ENCODE measurements around the gene ALMS1.
"Not testable (repeated sequence)": the region's sequence is repeated elsewhere in the genome, so short reads cannot be mapped to it uniquely, and the experiment has no call there.

The ALMS1 gene

GRCh38 chr2:73386894-73387636 is 1.4 kb downstream of the ALMS1 start:
- no peak for DNase-seq (ENCODE audit: low read depth in 2 of 2, low spot score in 1 of 2)

- no peak for DNase-seq (ENCODE audit: low read depth in 2 of 2, low spot score in 1 of 2)
Measured at GRCh38 chr2:73402386-73403103, 16.9 kb downstream of the ALMS1 start.

- DNase-seq (ENCODE audit: low read depth in 2 of 2, low spot score in 1 of 2) = no peak
Measured at GRCh38 chr2:73403237-73403636, 17.6 kb downstream of the ALMS1 start.

GRCh38 chr2:73404409-73404808 is 18.8 kb downstream of the ALMS1 start:
- DNase-seq (ENCODE audit: low read depth in 2 of 2, low spot score in 1 of 2) = no peak

GRCh38 chr2:73406996-73407395 is 21.4 kb downstream of the ALMS1 start:
- DNase-seq (ENCODE audit: low read depth in 2 of 2, low spot score in 1 of 2) = no peak

- DNase-seq (ENCODE audit: low read depth in 2 of 2, low spot score in 1 of 2) = no peak
Measured at GRCh38 chr2:73408198-73408597, 22.6 kb downstream of the ALMS1 start.

GRCh38 chr2:73414696-73415095 is 29.1 kb downstream of the ALMS1 start:
- DNase-seq (ENCODE audit: low read depth in 2 of 2, low spot score in 1 of 2) = no peak

GRCh38 chr2:73415906-73416305 is 30.3 kb downstream of the ALMS1 start:
- no peak for DNase-seq (ENCODE audit: low read depth in 2 of 2, low spot score in 1 of 2)

GRCh38 chr2:73418343-73418742 is 32.7 kb downstream of the ALMS1 start:
- no peak for DNase-seq (ENCODE audit: low read depth in 2 of 2, low spot score in 1 of 2)

GRCh38 chr2:73423913-73424312 is 38.3 kb downstream of the ALMS1 start:
- DNase-seq (ENCODE audit: low read depth in 2 of 2, low spot score in 1 of 2) = no peak

GRCh38 chr2:73426176-73426575 is 40.5 kb downstream of the ALMS1 start:
- no peak for DNase-seq (ENCODE audit: low read depth in 2 of 2, low spot score in 1 of 2)

GRCh38 chr2:73436019-73436418 is 50.4 kb downstream of the ALMS1 start:
- no peak for DNase-seq (ENCODE audit: low read depth in 2 of 2, low spot score in 1 of 2)

GRCh38 chr2:73444202-73444601 is 58.6 kb downstream of the ALMS1 start:
- no peak for DNase-seq (ENCODE audit: low read depth in 2 of 2, low spot score in 1 of 2)

GRCh38 chr2:73448856-73449255 is 63.2 kb downstream of the ALMS1 start:
- DNase-seq (ENCODE audit: low read depth in 2 of 2, low spot score in 1 of 2) = no peak

- DNase-seq (ENCODE audit: low read depth in 2 of 2, low spot score in 1 of 2) = no peak
Measured at GRCh38 chr2:73449404-73449803, 63.8 kb downstream of the ALMS1 start.

- no peak for DNase-seq (ENCODE audit: low read depth in 2 of 2, low spot score in 1 of 2)
Measured at GRCh38 chr2:73451263-73451972, 65.8 kb downstream of the ALMS1 start.

- no peak for DNase-seq (ENCODE audit: low read depth in 2 of 2, low spot score in 1 of 2)
Measured at GRCh38 chr2:73457982-73458381, 72.3 kb downstream of the ALMS1 start.

GRCh38 chr2:73462388-73462787 is 76.8 kb downstream of the ALMS1 start:
- not testable (repeated sequence) for DNase-seq (ENCODE audit: low read depth in 2 of 2, low spot score in 1 of 2)

- DNase-seq (ENCODE audit: low read depth in 2 of 2, low spot score in 1 of 2) = no peak
Measured at GRCh38 chr2:73468376-73468775, 82.7 kb downstream of the ALMS1 start.

- not testable (repeated sequence) for DNase-seq (ENCODE audit: low read depth in 2 of 2, low spot score in 1 of 2)
Measured at GRCh38 chr2:73483874-73484273, 98.2 kb downstream of the ALMS1 start.

GRCh38 chr2:73487112-73487657 is 101.5 kb downstream of the ALMS1 start:
- no peak for DNase-seq (ENCODE audit: low read depth in 2 of 2, low spot score in 1 of 2)

- DNase-seq (ENCODE audit: low read depth in 2 of 2, low spot score in 1 of 2) = no peak
Measured at GRCh38 chr2:73488079-73488478, 102.4 kb downstream of the ALMS1 start.

All from stimulated activated CD8-positive, alpha-beta memory T cell treated with anti-CD3 and anti-CD28 coated beads, Interleukin-4, amount 100 ng/mL, for 4 hours (primary cell).